H9 (cell line): Measurements from ENCODE around the gene PAOX. TPM values are rescaled to one million over a fixed set of nuclear protein-coding genes. Genes with fewer than 3 reads are reported as not detected.

Experiments
- DNase-seq: peaks from one replicate; pipeline ENCODE4 v3.0.0-alpha.2; 2017
- H2AFZ ChIP-seq: one replicate; pipeline ENCODE4 v1.6.1; 2013; ENCODE audit warnings: mild to moderate bottlenecking, low read length, control low read depth, moderate library complexity
- H2AK5ac ChIP-seq: 2 replicates; pipeline ENCODE4 v1.6.1; 2013; ENCODE audit warnings: low read length, control low read depth, mixed read lengths; ENCODE audit not compliant: insufficient read length
- H2BK120ac ChIP-seq: one replicate; pipeline ENCODE4 v1.6.1; 2013; ENCODE audit warnings: low read depth, mild to moderate bottlenecking, low read length, control low read depth, inconsistent platforms; ENCODE audit not compliant: poor library complexity, severe bottlenecking
- H2BK12ac ChIP-seq: 2 replicates; pipeline ENCODE4 v1.6.1; 2013; ENCODE audit warnings: low read length, control low read depth, mixed read lengths, low read depth; ENCODE audit not compliant: insufficient read length
- H2BK15ac ChIP-seq: 2 replicates; pipeline ENCODE4 v1.6.1; 2013; ENCODE audit warnings: low read depth, low read length, control low read depth
- H2BK20ac ChIP-seq: one replicate; pipeline ENCODE4 v1.6.1; 2013; ENCODE audit warnings: low read depth, mild to moderate bottlenecking, low read length, control low read depth, inconsistent platforms; ENCODE audit not compliant: poor library complexity, severe bottlenecking
- H2BK5ac ChIP-seq: 2 replicates; pipeline ENCODE4 v1.6.1; 2013; ENCODE audit warnings: low read length, control low read depth, mixed read lengths; ENCODE audit not compliant: insufficient read length
- H3K14ac ChIP-seq: 2 replicates; pipeline ENCODE4 v1.6.1; 2013; ENCODE audit warnings: low read length, control low read depth; ENCODE audit not compliant: insufficient read depth
- H3K18ac ChIP-seq: 2 replicates; pipeline ENCODE4 v1.6.1; 2013; ENCODE audit warnings: low read depth, mild to moderate bottlenecking, mixed read lengths, low read length, control low read depth; ENCODE audit not compliant: insufficient read length
- H3K23ac ChIP-seq: 2 replicates; pipeline ENCODE4 v1.6.1; 2013; ENCODE audit warnings: low read length, control low read depth, mixed read lengths, low read depth; ENCODE audit not compliant: insufficient read length
- H3K23me2 ChIP-seq: 2 replicates; pipeline ENCODE4 v1.6.1; 2013; ENCODE audit warnings: low read depth, mild to moderate bottlenecking, mixed read lengths, low read length, control low read depth; ENCODE audit not compliant: insufficient read length, poor library complexity, severe bottlenecking
- H3K27ac ChIP-seq: 2 replicates; pipeline ENCODE4 v1.5.1; 2013; ENCODE audit warnings: low read length, control low read depth, mixed read lengths, low read depth; ENCODE audit not compliant: insufficient read length
- H3K27me3 ChIP-seq: 2 replicates; pipeline ENCODE4 v1.6.1; 2013; ENCODE audit warnings: low read length, control low read depth, inconsistent platforms; ENCODE audit not compliant: insufficient read depth
- H3K4ac ChIP-seq: 2 replicates; pipeline ENCODE4 v1.6.1; 2013; ENCODE audit warnings: low read depth, mild to moderate bottlenecking, control low read depth, inconsistent platforms, low read length, moderate library complexity
- H3K4me1 ChIP-seq: 2 replicates; pipeline ENCODE4 v1.6.1; 2013; ENCODE audit warnings: low read length, control low read depth, inconsistent platforms; ENCODE audit not compliant: insufficient read depth
- H3K4me2 ChIP-seq: 2 replicates; pipeline ENCODE4 v1.6.1; 2013; ENCODE audit warnings: low read length, control low read depth, mixed read lengths; ENCODE audit not compliant: insufficient read length, insufficient read depth
- H3K56ac ChIP-seq: 2 replicates; pipeline ENCODE4 v1.6.1; 2013; ENCODE audit warnings: low read depth, mild to moderate bottlenecking, mixed read lengths, low read length, control low read depth; ENCODE audit not compliant: insufficient read length
- H3K79me1 ChIP-seq: 2 replicates; pipeline ENCODE4 v1.6.1; 2013; ENCODE audit warnings: low read depth, mild to moderate bottlenecking, moderate library complexity, low read length, control low read depth, inconsistent platforms; ENCODE audit not compliant: insufficient read depth, poor library complexity, severe bottlenecking
- H3K79me2 ChIP-seq: 2 replicates; pipeline ENCODE4 v1.6.1; 2013; ENCODE audit warnings: low read length, control low read depth, inconsistent platforms; ENCODE audit not compliant: insufficient read depth
- H3K9ac ChIP-seq: 2 replicates; pipeline ENCODE4 v1.6.1; 2013; ENCODE audit warnings: low read length, control low read depth, mixed read lengths; ENCODE audit not compliant: insufficient read length; ENCODE audit errors: extremely low read depth
- H3K9me3 ChIP-seq: one replicate; pipeline ENCODE4 v1.6.1; 2013; ENCODE audit warnings: low read depth, low read length, inconsistent platforms; ENCODE audit not compliant: control insufficient read depth
- H3T11ph ChIP-seq: one replicate; pipeline ENCODE4 v1.6.1; 2013; ENCODE audit warnings: mild to moderate bottlenecking, low read length, control low read depth, inconsistent platforms
- H4K20me1 ChIP-seq: one replicate; pipeline ENCODE4 v1.6.1; 2013; ENCODE audit not compliant: control insufficient read depth, insufficient read length, insufficient read depth
- H4K5ac ChIP-seq: 2 replicates; pipeline ENCODE4 v1.6.1; 2013; ENCODE audit warnings: low read depth, mild to moderate bottlenecking, mixed read lengths, low read length, control low read depth; ENCODE audit not compliant: insufficient read length
- H4K8ac ChIP-seq: replicated peaks from 2 replicates; pipeline ENCODE4 v1.6.1; 2013; ENCODE audit warnings: low read length, control low read depth, mixed read lengths, low read depth; ENCODE audit not compliant: insufficient read length
- H4K91ac ChIP-seq: 2 replicates; pipeline ENCODE4 v1.6.1; 2013; ENCODE audit warnings: low read depth, mild to moderate bottlenecking, moderate library complexity, mixed read lengths, low read length, control low read depth; ENCODE audit not compliant: insufficient read length
- H3K27ac Mint-ChIP-seq, 3 experiments: 2 replicates in 2 of 3; 3 replicates in 1 of 3; pipeline ENCODE4 v1.8.0; 2020 to 2021; ENCODE audit warnings: mixed read lengths in 3 of 3, mild to moderate bottlenecking in 1 of 3, moderate library complexity in 1 of 3
- H3K27me3 Mint-ChIP-seq: 2 replicates; pipeline ENCODE4 v1.8.0; 2021; ENCODE audit warnings: low read depth, mild to moderate bottlenecking, moderate library complexity, mixed read lengths
- H3K36me3 Mint-ChIP-seq, 3 experiments: 2 replicates in 2 of 3; 3 replicates in 1 of 3; pipeline ENCODE4 v1.8.0; 2020 to 2021; ENCODE audit warnings: low read depth in 3 of 3, mixed read lengths in 3 of 3; ENCODE audit not compliant: insufficient read depth in 1 of 3
- H3K4me1 Mint-ChIP-seq, 2 experiments: 2 replicates each; pipeline ENCODE4 v1.8.0; 2020; ENCODE audit warnings: mixed read lengths in 2 of 2
- H3K4me3 Mint-ChIP-seq, 2 experiments: 2 replicates in 1 of 2; 3 replicates in 1 of 2; pipeline ENCODE4 v1.8.0; 2020 to 2021; ENCODE audit warnings: mild to moderate bottlenecking in 2 of 2, mixed read lengths in 2 of 2, moderate library complexity in 1 of 2
- H3K9me3 Mint-ChIP-seq, 2 experiments: 2 replicates in 1 of 2; 3 replicates in 1 of 2; pipeline ENCODE4 v1.8.0; 2020; ENCODE audit warnings: mild to moderate bottlenecking in 2 of 2, mixed read lengths in 2 of 2, moderate library complexity in 1 of 2
- CTCF ChIP-seq: fragments of 200-600 bp; sonication (generic); conservative IDR thresholded peaks from 3 replicates; pipeline ENCODE4 v1.8.0; 2021; ENCODE audit warnings: antibody characterized with exemption, mild to moderate bottlenecking
- WGBS: extraction: QIAGEN DNeasy Blood & Tissue Kit; methylation state at CpG from one replicate; pipeline ENCODE4 v1.1.7; 2013; ENCODE audit warnings: missing lambda C conversion rate, low lambda C conversion rate, mixed read lengths; ENCODE audit not compliant: insufficient read length; ENCODE audit errors: extremely low coverage; 5-methylcytosine and 5-hydroxymethylcytosine counted together
- total RNA-seq: library from RNA; stranded (reverse); gene quantifications from 2 replicates; pipeline ENCODE4 v1.2.1, GENCODE V29; 2021

Gene PAOX
- total RNA-seq, 1 experiment from 2014 or later, result 5.6 TPM

GRCh38 chr10:133394064-133394663 is 15.1 kb downstream of the PAOX start, which contains the start of gene MTG1:
Gene MTG1, plus strand, starts transcription at chr10:133394157. Its CDS starts 64 bp downstream, at chr10:133394221.
- Histone ChIP-seq H3K4ac (no peak within 1 kb of the TSS), H2BK5ac (no peak within 1 kb of the TSS), H3K27me3 (no peaks in the 10 kb centered on the region), H2AFZ (no peak within 1 kb of the TSS), H2BK120ac (no peak within 1 kb of the TSS), H4K20me1 (no peaks in the 10 kb centered on the region), H2BK15ac (no peak within 1 kb of the TSS), H3K9ac (peak within 1 kb of the TSS; percentile 96), H4K91ac (no peak within 1 kb of the TSS), H2BK12ac (no peak within 1 kb of the TSS), H3K4me1 (no peaks in the 10 kb centered on the region), H3K79me1 (peaks cover 4% of the 10 kb centered on the region), H3K14ac (peak within 1 kb of the TSS; percentile 98), H3K4me2 (peak within 1 kb of the TSS; percentile 89), H3K18ac (peak within 1 kb of the TSS; percentile 97), H4K8ac (no peak within 1 kb of the TSS), H3K27ac (no peak within 1 kb of the TSS), H3K56ac (no peak within 1 kb of the TSS), H3K9me3 (no peaks in the 10 kb centered on the region), H3T11ph (no peak within 1 kb of the TSS), H4K5ac (no peak within 1 kb of the TSS), H3K23me2 (peaks cover 5% of the 10 kb centered on the region), H3K23ac (no peak within 1 kb of the TSS), H2BK20ac (no peak within 1 kb of the TSS), H2AK5ac (no peak within 1 kb of the TSS), H3K79me2 (peaks cover 3% of the 10 kb centered on the region; the same call in 1 of the 2 replicates)
- Mint-ChIP-seq H3K27me3 (no peaks in the 10 kb centered on the region), H3K4me1 (peaks cover 9 to 12% of the 10 kb centered on the region in 2 experiments), H3K27ac (peak within 1 kb of the TSS; percentile 88 to 98 (median 92)), H3K36me3 (peaks cover 30 to 35% (median 35%) of the 10 kb centered on the region in 3 experiments), H3K4me3 (peak within 1 kb of the TSS; percentile 89 to 96), H3K9me3 (no peaks in the 10 kb centered on the region; a peak in 1 of 5 replicates)
- peak; percentile 28; the same call in 2 of the 3 replicates for TF ChIP-seq CTCF
- no CpG with 5 or more reads among the region's 69 CpGs for WGBS
- peak; percentile 95 for DNase-seq
